ENCODE results near the gene F2RL3. TPM values are rescaled to one million over a fixed set of nuclear protein-coding genes. Genes with fewer than 3 reads are reported as not detected.
"Not testable (repeated sequence)": the region's sequence is repeated elsewhere in the genome, so short reads cannot be mapped to it uniquely, and the experiment has no call there.

The F2RL3 gene
- total RNA-seq, 1 donor, result not detected

- H3K4me3 ChIP-seq (ENCODE audit: low read depth, low read length), result no peak overlapping the region
- no peak for TF ChIP-seq CTCF (IDR thresholded peaks at IDR 0.05; ENCODE audit: insufficient read depth, low read length)
- DNase-seq (ENCODE audit: low read depth), result no peak
Observed at GRCh38 chr19:16927883-16928282, 39.1 kb downstream of the F2RL3 start.

DNA sequence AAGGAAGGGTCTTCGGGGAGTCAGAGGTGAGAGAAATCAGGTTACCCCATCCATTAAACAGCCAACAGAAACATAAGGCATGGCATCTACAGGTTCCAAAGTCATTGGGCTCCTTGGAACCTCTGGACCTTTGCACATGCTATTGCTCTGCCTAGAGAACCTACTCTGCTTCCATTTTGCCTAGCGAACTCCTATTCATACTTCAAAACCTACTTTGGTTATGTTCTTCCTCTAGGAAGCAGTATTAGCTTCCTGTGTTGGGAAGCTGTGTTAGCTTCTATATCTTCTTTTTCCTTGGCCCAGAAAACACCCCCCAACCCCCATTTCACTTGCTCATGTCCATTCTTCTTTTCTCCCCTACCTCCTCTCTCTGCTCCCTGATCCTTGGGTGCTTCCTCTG lies 39.6 kb downstream of the F2RL3 start:
- H3K4me3 ChIP-seq (ENCODE audit: low read depth, low read length), result no peak overlapping the region
- no peak for DNase-seq (ENCODE audit: low read depth)
- no peak for TF ChIP-seq CTCF (IDR thresholded peaks at IDR 0.05; ENCODE audit: insufficient read depth, low read length)

GRCh38 chr19:16928916-16929315 lies 40.1 kb downstream of the F2RL3 start:
- DNase-seq (ENCODE audit: low read depth), result no peak
- no peak overlapping the region for H3K4me3 ChIP-seq (ENCODE audit: low read depth, low read length)
- TF ChIP-seq CTCF (IDR thresholded peaks at IDR 0.05; ENCODE audit: insufficient read depth, low read length), result no peak

DNA sequence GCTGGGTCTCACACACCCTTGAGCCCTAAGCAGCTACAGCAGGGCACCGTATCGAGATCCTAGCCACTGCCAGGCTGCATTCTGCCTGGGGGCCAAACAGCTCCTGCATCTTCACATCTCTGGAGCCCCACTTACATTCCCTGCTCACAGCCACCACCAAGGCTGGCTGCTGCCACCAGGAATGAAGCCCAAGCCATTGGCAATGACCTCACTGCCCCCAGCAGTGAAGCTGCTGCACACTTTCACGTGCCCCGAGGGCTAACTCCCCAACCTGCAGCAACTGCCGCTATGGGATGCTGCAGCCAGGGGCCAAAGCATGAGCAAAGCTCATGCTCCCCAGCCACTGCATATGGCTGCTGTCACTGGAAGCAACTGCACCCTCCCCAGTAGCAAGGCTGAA lies 42.0 kb downstream of the F2RL3 start:
- DNase-seq (ENCODE audit: low read depth), result no peak
- TF ChIP-seq CTCF (IDR thresholded peaks at IDR 0.05; ENCODE audit: insufficient read depth, low read length), result no peak
- no peak overlapping the region for H3K4me3 ChIP-seq (ENCODE audit: low read depth, low read length)

GRCh38 chr19:16931306-16931705 lies 42.5 kb downstream of the F2RL3 start:
- H3K4me3 ChIP-seq (ENCODE audit: low read depth, low read length), result no peak overlapping the region
- no peak for TF ChIP-seq CTCF (IDR thresholded peaks at IDR 0.05; ENCODE audit: insufficient read depth, low read length)
- DNase-seq (ENCODE audit: low read depth), result no peak

DNA sequence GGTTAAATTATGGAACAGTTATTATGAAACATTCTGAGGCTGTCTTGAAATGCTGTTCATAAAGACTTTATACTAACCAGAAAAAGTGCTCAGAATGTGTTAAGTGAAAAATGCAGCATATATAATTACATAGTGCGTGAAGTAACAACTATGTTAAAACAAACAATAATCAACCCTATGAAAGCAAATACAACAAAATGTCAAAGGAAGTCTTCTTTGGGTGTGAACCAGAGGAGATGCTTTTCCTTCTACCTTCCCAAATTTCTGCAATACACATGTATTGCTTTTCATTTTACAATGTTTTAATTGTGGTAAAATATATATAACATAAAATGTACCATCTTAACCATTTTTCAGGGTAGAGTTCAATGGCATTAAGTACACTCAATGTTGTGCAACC lies 45.7 kb downstream of the F2RL3 start:
- H3K4me3 ChIP-seq (ENCODE audit: low read depth, low read length), result no peak overlapping the region
- TF ChIP-seq CTCF (IDR thresholded peaks at IDR 0.05; ENCODE audit: insufficient read depth, low read length), result no peak
- no peak for DNase-seq (ENCODE audit: low read depth)

GRCh38 chr19:16936901-16937300 lies 48.1 kb downstream of the F2RL3 start:
- DNase-seq (ENCODE audit: low read depth), result no peak
- H3K4me3 ChIP-seq (ENCODE audit: low read depth, low read length), result no peak overlapping the region
- no peak for TF ChIP-seq CTCF (IDR thresholded peaks at IDR 0.05; ENCODE audit: insufficient read depth, low read length)

GRCh38 chr19:16937796-16938195 lies 49.0 kb downstream of the F2RL3 start:
- H3K4me3 ChIP-seq (ENCODE audit: low read depth, low read length); DNase-seq (ENCODE audit: low read depth): not testable (repeated sequence)
